Heart right ventricle (tissue), 16 donors: Measurements from ENCODE around the gene DUSP28. TPM values are rescaled to one million over a fixed set of nuclear protein-coding genes. Genes with fewer than 3 reads are reported as not detected.

Source experiments
- ATAC-seq, 8 donors: fragments of 200-7000 bp; cut with Tn5 transposase; one replicate each; pipeline ENCODE4 v1.9.1; 2020; ENCODE audit warnings: mild to moderate bottlenecking in 8 of 8, moderate library complexity in 8 of 8, moderate number of reproducible peaks in 1 of 8
- DNase-seq, 2 donors: peaks; one replicate each; pipeline ENCODE4 v3.0.0-alpha.2; 2020
- H3K27ac ChIP-seq, 10 donors: fragments of 200-600 bp; sonication (generic) in 2 of 10; one replicate each; pipeline versions ENCODE4 v1.5.0 to v1.8.0; 2020 to 2022; ENCODE audit warnings: mild to moderate bottlenecking in 3 of 10
- H3K27me3 ChIP-seq, 7 donors: fragments of 200-600 bp; one replicate each; pipeline ENCODE4 v1.8.0; 2021 to 2022; ENCODE audit warnings: mild to moderate bottlenecking in 2 of 7
- H3K36me3 ChIP-seq, 9 donors: fragments of 200-600 bp; sonication (generic) in 1 of 9; one replicate each; pipeline versions ENCODE4 v1.5.0 to v1.8.0; 2020 to 2022; ENCODE audit warnings: mild to moderate bottlenecking in 2 of 9
- H3K4me1 ChIP-seq, 9 donors: fragments of 200-600 bp; sonication (generic) in 1 of 9; one replicate each; pipeline versions ENCODE4 v1.5.0 to v1.8.0; 2020 to 2022; ENCODE audit warnings: mild to moderate bottlenecking in 4 of 9
- H3K4me3 ChIP-seq, 10 donors: fragments of 200-600 bp; sonication (generic) in 2 of 10; one replicate each; pipeline versions ENCODE4 v1.5.0 to v1.8.0; 2020 to 2022; ENCODE audit warnings: mild to moderate bottlenecking in 7 of 10, moderate library complexity in 2 of 10
- H3K9me3 ChIP-seq, 11 donors: fragments of 200-600 bp in 10 of 11; sonication (generic) in 2 of 11; one replicate each; pipeline versions ENCODE4 v1.5.0 to v1.8.0; 2013 to 2022; ENCODE audit warnings: mild to moderate bottlenecking in 2 of 11, control low read depth in 1 of 11, moderate library complexity in 1 of 11
- CTCF ChIP-seq, 9 donors: fragments of 200-600 bp; sonication (generic) in 2 of 9; IDR thresholded peaks; one replicate each; pipeline versions ENCODE4 v1.5.0 to v1.8.0; 2021 to 2022; ENCODE audit warnings: antibody characterized with exemption in 9 of 9, mild to moderate bottlenecking in 5 of 9, moderate library complexity in 1 of 9
- WGBS, 2 donors: extraction: QIAGEN DNeasy Blood & Tissue Kit; methylation state at CpG; one replicate each; pipeline ENCODE4 v1.1.7; 2013; ENCODE audit warnings: inconsistent platforms in 1 of 2; 5-methylcytosine and 5-hydroxymethylcytosine counted together
- intact Hi-C, 10 donors: fragments of 100-400 bp; cut with DNase I; formaldehyde crosslinking; loops; one replicate each; pipeline versions ENCODE4 v1.11.1 to v1.14.2; 2022
- polyA plus RNA-seq, 2 donors: library from polyadenylated mRNA; stranded (reverse); fragments of 200-250 nt; gene quantifications; one replicate each; pipeline ENCODE4 v1.2.3, GENCODE V29; 2013
- total RNA-seq, 10 donors: library from RNA; stranded (reverse); fragmentation: NEBNext Ultra II Directional in 3 of 10; extraction: Animal tissue kit (Norgen Biotek cat#: 25700) in 3 of 10; gene quantifications; one replicate each; pipeline versions ENCODE4 v1.2.1 to v1.2.4, GENCODE V29; 2021 to 2023
- donor health status: Arrhythmogenic right ventricular cardiomyopathy.
- donor health status: ischemic (EF 13 %, LVEDD 7.1; RV severe dilation, severe dysfunction).
- donor health status: healthy with polysubstance abuse.
- donor health status: DM: no; HTN: yes; CAD: no.
- donor health status: DM: no; HTN: no; CAD: no.
- donor health status: ischemic (EF 25% LVEDD 6.9; RV normal size, moderate dysfunction).
- donor health status: ischemic (EF 25% LVEDD 5.7; RV mildly dilated, moderate dysfunction).
- donor health status: healthy.
- donor health status: DM: yes; HTN: yes; CAD: no.
- donor health status: Ischemic cardiomyopathy.
- donor health status: ischemic (EF 35%, LVEDD 5.7; RV mildly dilated, moderate dysfunction).
- donor health status: nonischemic (EF 11% LVEDD 7.7; RV severe dilation, severe dysfunction).
- donor health status: DM: yes; HTN: yes; CAD: no.
- donor health status: PGD.
- donor health status: ischemic (EF 29% LVEDD 5.4; RV normal size, mild dysfunction).
- donor health status: nonischemic (EF 23%, LVEDD 6.1; RV moderate dilation, normal function).

The DUSP28 gene
- total and polyA plus RNA-seq, 12 donors, result 4.7 to 22.1 (median 13.4) TPM

- Histone ChIP-seq H3K4me1 (peaks cover 4 to 57% (median 32%) of the 10 kb centered on the region in 9 donors), H3K36me3 (peaks cover 0 to 84% (median 4%) of the 10 kb centered on the region in 9 donors), H3K4me3 (no peak overlapping the region), H3K27me3 (no peaks in the 10 kb centered on the region), H3K27ac (peak overlapping the region in 5 of 10 donors; percentile 45 to 79 (median 70)), H3K9me3 (no peaks in the 10 kb centered on the region)
- TF ChIP-seq CTCF (IDR thresholded peaks at IDR 0.05), result no peak
- DNase-seq (peak in 1 of 2 donors; percentile 58), ATAC-seq (peak in 7 of 8 donors; percentile 6 to 35 (median 21))
- 79 to 84% methylated on average over 20 of the region's 20 CpGs for WGBS, 2 donors
- intact Hi-C loops, result no loop called here
Measured at GRCh38 chr2:240593026-240593702, 33.0 kb downstream of the DUSP28 start.

DNA sequence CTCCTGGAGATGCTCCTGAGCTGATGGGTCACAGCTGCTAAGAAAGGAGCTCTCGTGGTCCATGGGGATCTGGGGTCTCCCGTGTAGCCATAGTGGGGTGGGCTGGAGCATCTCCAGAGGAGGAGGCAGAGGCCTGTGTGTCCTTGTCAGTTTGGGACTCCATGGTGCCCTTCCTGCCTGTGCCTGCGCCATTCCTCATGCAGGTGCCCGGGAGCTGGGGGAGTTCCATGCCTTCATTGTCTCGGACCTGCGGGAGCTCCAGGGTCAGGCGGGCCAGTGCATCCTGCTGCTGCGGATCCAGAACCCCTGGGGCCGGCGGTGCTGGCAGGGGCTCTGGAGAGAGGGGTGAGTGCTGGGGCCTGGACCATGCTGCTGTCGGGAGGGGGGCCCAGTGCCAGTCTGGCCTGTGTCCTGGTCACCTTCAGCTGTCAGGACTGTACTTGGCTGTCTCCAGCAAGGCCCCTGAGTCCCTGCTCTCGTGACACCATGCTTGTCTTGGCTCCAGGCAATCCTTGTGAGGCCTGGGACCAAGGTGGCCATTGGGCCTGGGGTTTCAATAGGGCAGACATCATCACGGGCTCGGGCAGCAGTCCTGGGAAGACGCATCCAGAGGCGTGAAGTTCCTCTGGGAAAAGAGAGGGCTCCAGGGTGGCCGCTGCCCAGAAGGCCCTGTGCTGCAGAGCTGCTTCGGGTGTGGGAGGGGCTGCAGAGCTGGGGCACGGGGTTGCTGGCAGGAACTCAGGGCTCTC is 33.7 kb downstream of the DUSP28 start:
- DNase-seq (peak; percentile 57 to 75), ATAC-seq (peak; percentile 38 to 74 (median 54))
- H3K27me3 ChIP-seq, result no peaks in the 10 kb centered on the region
- intact Hi-C loops, result no loop called here
- no peak for TF ChIP-seq CTCF (IDR thresholded peaks at IDR 0.05)
- no peak overlapping the region for H3K4me3 ChIP-seq
- H3K36me3 ChIP-seq, result peaks cover 0 to 91% (median 11%) of the 10 kb centered on the region in 9 donors
- H3K4me1 ChIP-seq, result peaks cover 3 to 51% (median 27%) of the 10 kb centered on the region in 9 donors
- no peaks in the 10 kb centered on the region for H3K9me3 ChIP-seq
- whole genome bisulfite sequencing, 2 donors, result 54 to 70% methylated on average over 19 of the region's 19 CpGs
- peak overlapping the region in 7 of 10 donors; percentile 41 to 79 (median 67) for H3K27ac ChIP-seq

DNA sequence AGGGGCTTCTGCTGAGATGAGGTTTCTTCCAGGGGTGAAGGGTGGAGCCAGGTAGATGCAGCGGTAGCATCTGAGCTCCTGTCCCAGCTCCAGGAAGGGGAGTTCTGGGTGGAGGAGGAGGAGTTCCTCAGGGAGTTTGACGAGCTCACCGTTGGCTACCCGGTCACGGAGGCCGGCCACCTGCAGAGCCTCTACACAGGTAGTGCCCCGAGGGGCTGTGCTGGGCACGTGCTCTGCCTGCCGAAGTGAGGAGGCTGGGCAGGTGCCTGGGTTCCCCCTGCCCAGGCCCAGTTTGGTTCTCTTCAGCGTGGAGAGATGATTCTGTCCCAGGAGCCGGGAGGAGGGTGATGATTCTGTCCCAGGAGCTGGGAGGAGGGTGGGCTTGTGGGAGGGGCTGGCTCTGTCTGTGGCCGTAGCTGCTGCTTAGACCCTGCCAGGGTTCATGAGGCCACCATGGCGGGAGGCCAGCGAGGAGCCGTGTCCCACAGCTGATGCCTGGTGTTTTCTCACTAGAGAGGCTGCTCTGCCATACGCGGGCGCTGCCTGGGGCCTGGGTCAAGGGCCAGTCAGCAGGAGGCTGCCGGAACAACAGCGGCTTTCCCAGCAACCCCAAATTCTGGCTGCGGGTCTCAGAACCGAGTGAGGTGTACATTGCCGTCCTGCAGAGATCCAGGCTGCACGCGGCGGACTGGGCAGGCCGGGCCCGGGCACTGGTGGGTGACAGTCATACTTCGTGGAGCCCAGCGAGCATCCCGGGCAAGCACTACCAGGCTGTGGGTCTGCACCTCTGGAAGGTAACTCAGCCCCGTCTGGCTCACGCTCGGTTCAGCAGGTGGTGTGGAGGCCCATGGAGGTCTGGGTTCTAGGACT is 34.6 kb downstream of the DUSP28 start:
- Histone ChIP-seq H3K9me3 (no peaks in the 10 kb centered on the region), H3K4me3 (no peak overlapping the region), H3K27me3 (no peaks in the 10 kb centered on the region), H3K36me3 (peaks cover 0 to 93% (median 12%) of the 10 kb centered on the region in 9 donors), H3K4me1 (peaks cover 3 to 46% (median 25%) of the 10 kb centered on the region in 9 donors), H3K27ac (peak overlapping the region in 7 of 10 donors; percentile 41 to 79 (median 67))
- intact Hi-C loops, result loop anchor here in 1 of 10 donors (5.0 kb wide), 1 partner anchor 32 kb away; the partner anchor contains the start of gene DUSP28
- 68 to 78% methylated on average over 34 of the region's 34 CpGs for WGBS, 2 donors
- TF ChIP-seq CTCF (IDR thresholded peaks at IDR 0.05), result no peak
- DNase-seq, result no peak
- ATAC-seq, result no peak
